GM10266 (cell line): Measurements from ENCODE around the gene ITPRIP.

Experiments used
- DNase-seq: peaks from one replicate; pipeline ENCODE4 v3.0.0; 2012; ENCODE audit errors: extremely low spot score
- TF ChIP-seq, protein P1 (sequence below): IDR thresholded peaks from 2 replicates; pipeline ENCODE4 v1.5.1; 2012; ENCODE audit warnings: mild to moderate bottlenecking, low read depth; ENCODE audit not compliant: control insufficient read depth, insufficient read depth; ENCODE audit errors: missing control alignments

Gene ITPRIP

GRCh38 chr10:104328896-104329710, 9.2 kb downstream of the ITPRIP start:
- TF ChIP-seq, protein P1, sequence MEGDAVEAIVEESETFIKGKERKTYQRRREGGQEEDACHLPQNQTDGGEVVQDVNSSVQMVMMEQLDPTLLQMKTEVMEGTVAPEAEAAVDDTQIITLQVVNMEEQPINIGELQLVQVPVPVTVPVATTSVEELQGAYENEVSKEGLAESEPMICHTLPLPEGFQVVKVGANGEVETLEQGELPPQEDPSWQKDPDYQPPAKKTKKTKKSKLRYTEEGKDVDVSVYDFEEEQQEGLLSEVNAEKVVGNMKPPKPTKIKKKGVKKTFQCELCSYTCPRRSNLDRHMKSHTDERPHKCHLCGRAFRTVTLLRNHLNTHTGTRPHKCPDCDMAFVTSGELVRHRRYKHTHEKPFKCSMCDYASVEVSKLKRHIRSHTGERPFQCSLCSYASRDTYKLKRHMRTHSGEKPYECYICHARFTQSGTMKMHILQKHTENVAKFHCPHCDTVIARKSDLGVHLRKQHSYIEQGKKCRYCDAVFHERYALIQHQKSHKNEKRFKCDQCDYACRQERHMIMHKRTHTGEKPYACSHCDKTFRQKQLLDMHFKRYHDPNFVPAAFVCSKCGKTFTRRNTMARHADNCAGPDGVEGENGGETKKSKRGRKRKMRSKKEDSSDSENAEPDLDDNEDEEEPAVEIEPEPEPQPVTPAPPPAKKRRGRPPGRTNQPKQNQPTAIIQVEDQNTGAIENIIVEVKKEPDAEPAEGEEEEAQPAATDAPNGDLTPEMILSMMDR = no peak
- DNase-seq = no peak

GRCh38 chr10:104328646-104328895, 9.7 kb downstream of the ITPRIP start:
- TF ChIP-seq, protein P1 = no peak
- no peak for DNase-seq

DNA sequence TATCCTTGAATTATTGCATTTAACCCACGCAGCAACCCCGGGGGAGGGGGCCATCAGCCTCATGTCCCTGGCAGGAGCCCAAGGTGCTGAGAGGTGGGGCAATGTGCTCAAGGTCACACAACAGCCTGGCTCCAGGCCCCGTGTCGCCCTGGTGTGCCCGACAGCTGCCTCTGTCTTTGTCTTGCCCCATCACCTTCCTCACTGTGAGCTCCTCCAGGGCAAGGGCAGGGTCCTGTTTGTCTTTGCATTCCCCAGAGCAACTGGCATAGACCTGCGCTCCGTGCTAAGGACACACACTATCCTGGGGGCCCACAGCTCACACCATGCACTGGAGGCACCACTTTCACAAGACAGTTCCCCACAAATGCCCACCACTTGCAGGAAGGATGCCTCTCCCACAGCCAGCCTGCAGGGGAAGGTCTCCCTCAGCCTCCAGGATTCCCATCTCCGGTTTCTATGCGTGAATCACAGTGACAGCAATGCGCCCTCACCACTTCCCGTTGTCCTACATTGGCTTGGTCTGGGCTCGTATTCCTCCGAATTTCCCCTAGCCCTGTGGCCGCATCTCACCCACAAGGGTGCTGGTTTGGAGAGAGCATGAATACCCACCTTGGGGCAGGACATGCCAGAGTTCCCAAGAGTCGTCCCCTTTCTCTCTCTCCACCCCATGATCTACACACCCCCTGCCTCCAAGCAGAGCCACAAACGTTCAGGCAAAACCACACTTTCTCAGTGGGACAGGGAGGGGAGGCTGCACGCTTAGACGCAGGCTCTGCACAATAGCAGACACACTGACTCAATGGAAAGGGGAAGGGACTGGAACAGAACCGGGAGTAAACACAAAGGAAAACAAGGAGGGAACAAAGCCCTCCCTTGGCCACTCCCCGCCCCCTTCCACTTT, 10.3 kb downstream of the ITPRIP start:
- no peak for DNase-seq
- TF ChIP-seq, protein P1 = no peak

GRCh38 chr10:104326991-104327610, 11.2 kb downstream of the ITPRIP start:
- no peak for DNase-seq

DNA sequence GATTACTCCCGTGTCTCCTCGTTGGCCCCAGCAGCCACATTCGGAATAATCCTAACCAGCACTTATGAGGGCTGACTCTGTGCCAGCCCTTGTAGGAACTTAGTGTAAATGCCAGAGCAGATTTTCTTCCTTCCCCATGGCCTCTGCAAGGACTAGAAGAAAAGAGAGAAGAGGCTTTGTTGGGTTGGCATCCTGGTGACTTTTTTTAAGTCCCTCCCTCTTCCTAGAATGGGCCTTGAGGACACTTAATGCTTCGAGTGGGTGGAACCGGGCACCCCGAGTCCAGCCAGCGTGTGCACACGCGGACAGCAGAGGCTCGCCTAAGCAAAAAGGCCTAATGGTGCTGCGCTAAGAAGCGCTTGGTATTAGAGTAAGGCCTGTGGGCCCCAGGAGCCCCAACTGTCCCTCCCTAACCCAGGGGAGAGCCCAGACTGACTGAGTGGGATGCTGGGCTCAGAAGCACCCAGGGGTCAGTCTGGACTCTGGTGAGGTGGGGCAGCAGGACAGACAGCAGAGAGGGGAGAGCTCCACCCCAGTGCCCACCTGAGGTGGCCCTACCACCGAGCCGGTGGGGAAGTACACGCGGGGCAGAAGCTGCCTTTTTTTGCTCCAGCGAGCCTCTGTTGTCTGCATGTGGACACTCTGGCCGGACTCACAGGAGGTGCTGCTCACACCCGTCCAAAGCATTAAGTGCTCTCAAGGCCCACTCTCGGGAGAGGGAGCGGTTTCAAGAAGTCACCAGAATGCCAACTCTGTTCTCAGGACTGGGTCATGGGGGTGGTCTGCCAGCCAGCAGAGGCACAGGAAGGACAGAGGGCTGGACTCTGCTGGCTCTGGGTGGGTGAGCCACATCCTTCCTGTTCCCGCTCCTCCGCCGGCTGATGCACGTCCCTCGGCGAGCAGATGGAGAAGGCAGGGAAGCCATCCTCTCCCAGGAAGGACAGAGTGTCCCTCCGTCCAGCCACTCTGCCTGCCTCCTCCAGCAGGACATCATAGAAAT, 12.5 kb downstream of the ITPRIP start:
- DNase-seq = no peak
- TF ChIP-seq, protein P1 = no peak

More at GRCh38 chr10:104326991-104327610, 11.2 kb downstream of the ITPRIP start:
- TF ChIP-seq, protein P1 = no peak

GRCh38 chr10:104324931-104325330, 13.3 kb downstream of the ITPRIP start:
- DNase-seq = no peak
- TF ChIP-seq, protein P1 = no peak
